Left lung (tissue), 10 donors: ENCODE results near the gene L1CAM. TPM values are rescaled to one million over a fixed set of nuclear protein-coding genes. Genes with fewer than 3 reads are reported as not detected.

Source experiments
- ATAC-seq: fragments of 200-7000 bp; cut with Tn5 transposase; one replicate; pipeline ENCODE4 v1.9.1; 2020; ENCODE audit warnings: moderate library complexity
- DNase-seq, 4 donors: peaks; one replicate each; pipeline ENCODE4 v3.0.0-alpha.2; 2013 to 2020
- H3K27ac ChIP-seq, 2 donors: fragments of 200-600 bp; sonication (generic) in 1 of 2; one replicate each; pipeline versions ENCODE4 v1.5.0 to v1.8.0; 2020 to 2021
- H3K27me3 ChIP-seq, 2 donors: fragments of 200-600 bp; sonication (generic) in 1 of 2; one replicate each; pipeline versions ENCODE4 v1.5.0 to v1.8.0; 2020 to 2021
- H3K36me3 ChIP-seq, 2 donors: fragments of 200-600 bp; sonication (generic) in 1 of 2; one replicate each; pipeline versions ENCODE4 v1.5.0 to v1.8.0; 2020 to 2021
- H3K4me1 ChIP-seq, 2 donors: fragments of 200-600 bp; one replicate each; pipeline ENCODE4 v1.8.0; 2021
- H3K4me3 ChIP-seq, 2 donors: fragments of 200-600 bp; sonication (generic) in 1 of 2; one replicate each; pipeline versions ENCODE4 v1.5.0 to v1.8.0; 2020 to 2021; ENCODE audit warnings: mild to moderate bottlenecking in 1 of 2
- H3K9me3 ChIP-seq, 2 donors: fragments of 200-600 bp; sonication (generic) in 1 of 2; one replicate each; pipeline versions ENCODE4 v1.5.0 to v1.8.0; 2020 to 2021
- intact Hi-C, 2 donors: fragments of 100-400 bp; cut with DNase I; formaldehyde crosslinking; loops; one replicate each; pipeline versions ENCODE4 v1.11.2 to v1.14.2; 2022
- polyA plus RNA-seq, 6 donors: library from polyadenylated mRNA; unstranded; fragments of 120-200 nt; gene quantifications; one replicate each; pipeline ENCODE4 v1.2.1, GENCODE V29; 2013; ENCODE audit not compliant: insufficient read length in 6 of 6
- total RNA-seq, 2 donors: library from RNA; stranded (reverse); fragmentation: NEBNext Ultra II Directional; extraction: Animal tissue kit (Norgen Biotek cat#: 25700); gene quantifications; one replicate each; pipeline ENCODE4 v1.2.1, GENCODE V29; 2021
- TF ChIP-seq, protein P1 (sequence below), 2 donors: fragments of 200-600 bp; sonication (generic) in 1 of 2; IDR thresholded peaks; one replicate each; pipeline versions ENCODE4 v1.5.0 to v1.8.0; 2021; ENCODE audit warnings: antibody characterized with exemption in 2 of 2
- donor health status: DM: no; HTN: yes; CAD: no.
- donor health status: DM: no; HTN: no; CAD: no.

Gene L1CAM
- total and polyA plus RNA-seq, 8 donors = 0.27 to 0.86 (median 0.53) TPM

DNA sequence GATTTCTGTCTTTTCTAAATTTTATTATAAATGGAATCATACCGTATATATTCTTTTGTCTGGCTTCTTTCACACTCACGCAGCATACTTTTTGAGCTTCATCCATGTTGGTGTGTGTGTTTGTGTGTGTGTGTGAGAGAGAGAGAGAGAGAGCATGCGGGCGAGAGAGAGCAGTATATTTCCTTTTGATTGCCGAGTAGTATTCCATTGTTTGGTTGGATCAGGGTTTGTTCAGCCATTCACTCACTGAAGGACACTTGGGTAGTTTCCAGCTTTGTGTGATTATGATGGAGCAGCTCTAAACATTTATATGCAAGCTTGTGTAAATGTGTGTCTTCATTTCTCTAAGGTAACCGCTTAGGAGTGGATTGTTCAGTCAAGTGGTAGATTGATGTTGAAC, 3.1 kb upstream of the L1CAM start:
- no peak overlapping the region for H3K4me3 ChIP-seq
- H3K9me3 ChIP-seq = no peaks in the 10 kb centered on the region
- no peak overlapping the region for H3K27ac ChIP-seq
- ATAC-seq = no peak
- intact Hi-C loops = no loop called here
- TF ChIP-seq, protein P1, sequence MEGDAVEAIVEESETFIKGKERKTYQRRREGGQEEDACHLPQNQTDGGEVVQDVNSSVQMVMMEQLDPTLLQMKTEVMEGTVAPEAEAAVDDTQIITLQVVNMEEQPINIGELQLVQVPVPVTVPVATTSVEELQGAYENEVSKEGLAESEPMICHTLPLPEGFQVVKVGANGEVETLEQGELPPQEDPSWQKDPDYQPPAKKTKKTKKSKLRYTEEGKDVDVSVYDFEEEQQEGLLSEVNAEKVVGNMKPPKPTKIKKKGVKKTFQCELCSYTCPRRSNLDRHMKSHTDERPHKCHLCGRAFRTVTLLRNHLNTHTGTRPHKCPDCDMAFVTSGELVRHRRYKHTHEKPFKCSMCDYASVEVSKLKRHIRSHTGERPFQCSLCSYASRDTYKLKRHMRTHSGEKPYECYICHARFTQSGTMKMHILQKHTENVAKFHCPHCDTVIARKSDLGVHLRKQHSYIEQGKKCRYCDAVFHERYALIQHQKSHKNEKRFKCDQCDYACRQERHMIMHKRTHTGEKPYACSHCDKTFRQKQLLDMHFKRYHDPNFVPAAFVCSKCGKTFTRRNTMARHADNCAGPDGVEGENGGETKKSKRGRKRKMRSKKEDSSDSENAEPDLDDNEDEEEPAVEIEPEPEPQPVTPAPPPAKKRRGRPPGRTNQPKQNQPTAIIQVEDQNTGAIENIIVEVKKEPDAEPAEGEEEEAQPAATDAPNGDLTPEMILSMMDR (IDR thresholded peaks at IDR 0.05) = no peak
- H3K4me1 ChIP-seq = peaks cover 0 to 3% of the 10 kb centered on the region in 2 donors
- no peak for DNase-seq
- H3K27me3 ChIP-seq = peaks cover 40 to 41% of the 10 kb centered on the region in 2 donors
- no peaks in the 10 kb centered on the region for H3K36me3 ChIP-seq

DNA sequence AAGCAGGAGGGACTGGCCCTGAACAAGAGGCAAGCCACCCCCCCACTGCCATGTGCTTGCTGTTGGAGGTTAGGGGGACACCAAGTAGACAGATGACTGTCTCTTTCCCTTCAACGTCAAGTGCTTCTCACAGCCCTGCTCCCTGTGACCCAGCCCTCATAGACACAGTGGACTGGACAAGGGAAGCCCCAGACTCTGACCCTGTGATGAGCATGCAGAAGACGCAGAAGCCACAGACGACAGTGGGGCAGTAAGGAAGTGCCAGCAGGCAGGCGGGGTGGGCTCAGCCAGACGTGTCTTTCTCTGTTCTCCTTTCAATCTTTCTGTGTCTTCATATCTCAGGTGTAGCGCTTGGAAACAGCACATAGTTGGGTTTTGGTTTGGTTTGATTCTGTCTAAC, 2.4 kb upstream of the L1CAM start:
- Histone ChIP-seq H3K4me1 (peaks cover 0 to 3% of the 10 kb centered on the region in 2 donors), H3K27ac (no peak overlapping the region), H3K36me3 (no peaks in the 10 kb centered on the region), H3K9me3 (no peaks in the 10 kb centered on the region), H3K4me3 (no peak overlapping the region), H3K27me3 (peaks cover 48 to 49% of the 10 kb centered on the region in 2 donors)
- DNase-seq = no peak
- ATAC-seq = no peak
- TF ChIP-seq, protein P1 (IDR thresholded peaks at IDR 0.05) = no peak
- intact Hi-C loops = no loop called here

DNA sequence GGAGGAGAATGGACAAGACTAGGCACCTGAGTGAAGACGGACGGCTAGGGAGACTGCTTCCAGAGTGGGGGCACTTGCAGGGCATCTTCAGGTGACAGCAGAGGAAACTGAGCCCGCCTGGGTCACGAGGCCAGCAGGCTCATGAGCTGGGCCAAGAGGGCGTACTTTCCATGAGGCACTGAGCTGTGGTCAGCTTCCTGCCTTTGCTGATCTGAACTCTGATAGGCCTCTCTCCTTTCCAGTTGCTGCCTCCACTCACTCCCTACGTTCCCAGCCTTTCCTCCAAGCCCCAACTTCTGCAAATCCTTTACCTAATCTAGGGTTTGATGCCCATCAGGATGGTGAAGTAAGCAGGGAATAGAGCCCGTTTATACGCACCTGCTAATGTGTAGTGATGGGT, 1.4 kb upstream of the L1CAM start:
- H3K9me3 ChIP-seq = no peaks in the 10 kb centered on the region
- H3K27me3 ChIP-seq = peaks cover 58 to 59% of the 10 kb centered on the region in 2 donors
- no peak for ATAC-seq
- intact Hi-C loops = no loop called here
- H3K4me1 ChIP-seq = peaks cover 0 to 3% of the 10 kb centered on the region in 2 donors
- no peak overlapping the region for H3K27ac ChIP-seq
- DNase-seq = no peak
- TF ChIP-seq, protein P1 (IDR thresholded peaks at IDR 0.05) = no peak
- H3K4me3 ChIP-seq = no peak overlapping the region
- H3K36me3 ChIP-seq = no peaks in the 10 kb centered on the region

DNA sequence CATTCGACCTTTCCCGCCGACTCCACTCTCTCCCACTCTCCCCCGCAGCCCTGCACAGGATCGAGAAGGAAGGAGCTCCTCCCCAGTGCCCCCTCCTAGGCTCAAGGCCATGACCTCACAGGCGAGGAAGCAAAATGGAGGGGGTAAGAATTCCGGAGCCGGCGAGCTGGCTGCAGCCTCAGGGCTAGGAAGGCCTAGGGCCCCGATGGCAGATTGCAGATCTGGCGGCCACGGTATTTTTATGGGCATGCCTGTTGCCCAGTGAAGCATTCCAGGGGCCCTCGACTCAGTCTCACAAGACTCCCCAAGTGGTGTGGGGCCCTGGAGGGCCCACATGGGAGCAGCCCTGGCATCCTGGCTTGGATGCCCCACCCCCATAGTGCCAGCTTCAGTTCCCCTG, 942 bp upstream of the L1CAM start:
- Histone ChIP-seq H3K27ac (no peak overlapping the region), H3K4me3 (no peak overlapping the region), H3K9me3 (no peaks in the 10 kb centered on the region), H3K36me3 (no peaks in the 10 kb centered on the region), H3K27me3 (peaks cover 62 to 63% of the 10 kb centered on the region in 2 donors), H3K4me1 (peaks cover 0 to 3% of the 10 kb centered on the region in 2 donors)
- ATAC-seq (no peak), DNase-seq (no peak)
- intact Hi-C loops = no loop called here
- TF ChIP-seq, protein P1 (IDR thresholded peaks at IDR 0.05) = no peak

DNA sequence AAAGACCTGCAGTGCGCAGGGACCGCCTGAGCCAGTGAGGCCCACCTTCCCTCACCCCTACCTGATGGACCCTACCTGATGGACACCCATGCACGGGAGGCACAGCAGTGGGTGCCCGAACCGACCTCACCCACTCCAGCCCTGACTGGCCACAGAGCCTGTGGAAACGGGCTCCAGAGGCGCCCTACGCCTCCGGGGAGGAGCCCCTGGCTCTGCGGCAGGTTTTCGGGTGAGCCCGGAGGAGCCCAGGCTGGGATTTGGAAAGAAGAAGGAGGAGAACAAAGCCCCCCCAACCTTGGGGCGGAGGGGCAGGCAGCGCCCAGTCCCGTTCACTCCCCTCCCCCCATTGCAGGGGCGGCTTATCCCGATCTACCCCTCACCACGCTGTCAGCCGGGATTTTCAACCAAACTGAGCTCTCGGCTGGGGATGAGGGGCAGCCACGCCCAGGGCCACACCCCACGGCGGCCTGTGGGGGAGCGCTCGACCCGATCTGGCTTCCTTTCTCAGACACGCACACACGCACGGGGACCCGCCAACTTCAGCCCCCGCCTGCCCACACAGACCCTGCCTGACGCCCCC, 675 bp downstream of the L1CAM start:
- TF ChIP-seq, protein P1 (IDR thresholded peaks at IDR 0.05) = no peak
- no peaks in the 10 kb centered on the region for H3K36me3 ChIP-seq
- no peak overlapping the region for H3K27ac ChIP-seq
- H3K27me3 ChIP-seq = peaks cover 71 to 77% of the 10 kb centered on the region in 2 donors
- DNase-seq = no peak
- intact Hi-C loops = no loop called here
- H3K9me3 ChIP-seq = no peaks in the 10 kb centered on the region
- no peak for ATAC-seq
- peaks cover 0 to 3% of the 10 kb centered on the region in 2 donors for H3K4me1 ChIP-seq
- H3K4me3 ChIP-seq = no peak overlapping the region
